ENCODE results near the gene MAP7. TPM values are rescaled to one million over a fixed set of nuclear protein-coding genes. Genes with fewer than 3 reads are reported as not detected.

The MAP7 gene
- total and polyA plus RNA-seq, 9 of the 15 experiments (the other 6 are each of a cell fraction or from before 2014, with no cell fraction given), result 0.76 to 7.7 (median 3.9) TPM

DNA sequence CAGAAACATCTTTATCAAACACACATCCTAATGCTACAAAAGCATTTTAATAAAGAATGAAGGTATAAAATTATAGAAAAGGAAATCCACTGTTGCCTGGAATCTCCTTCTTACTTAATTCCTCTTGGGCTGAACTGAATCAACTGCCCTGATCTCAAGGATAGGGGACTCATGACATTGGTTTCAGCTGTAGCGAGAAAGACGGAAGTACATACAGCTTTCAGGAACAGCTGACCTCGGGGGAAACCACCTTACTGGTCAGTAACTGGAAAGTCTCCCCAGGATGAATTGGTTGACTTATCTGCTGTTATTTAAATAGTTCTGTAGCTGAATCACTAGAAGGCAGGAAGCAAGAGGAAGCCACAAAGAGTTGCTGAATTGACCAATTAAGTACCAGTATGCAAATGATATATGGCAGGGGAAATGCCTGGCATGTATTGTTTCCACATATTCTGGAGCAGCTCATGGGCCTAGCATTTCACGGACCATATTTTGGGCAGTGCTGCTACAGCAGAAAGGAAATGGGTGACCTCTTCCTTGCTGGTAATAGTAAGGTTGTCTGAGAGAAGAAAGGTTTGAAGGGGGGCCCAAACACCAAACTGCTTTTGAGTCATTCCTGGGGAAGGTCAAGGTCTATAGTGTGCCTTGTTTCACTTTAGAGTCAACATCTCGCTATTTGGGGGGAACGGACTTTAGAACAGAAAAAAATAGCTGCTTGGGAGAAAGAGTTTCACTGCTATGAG is 43.7 kb upstream of the MAP7 start (continued):
- TF ChIP-seq MAFF (IDR thresholded peaks at IDR 0.05; ENCODE audit: low read length) (no peak), ZNF764 (CRISPR knock-in tag; IDR thresholded peaks at IDR 0.05; ENCODE audit: low read depth) (no peak), TCFL5 (CRISPR knock-in tag; conservative IDR thresholded peaks at IDR 0.05) (no peak), IRF2 (CRISPR knock-in tag; IDR thresholded peaks at IDR 0.05) (no peak), TAF9B (IDR thresholded peaks at IDR 0.05; ENCODE audit: partially characterized antibody) (no peak), HDAC1 (IDR thresholded peaks at IDR 0.05) (no peak), ZNF696 (CRISPR knock-in tag; conservative IDR thresholded peaks at IDR 0.05) (no peak), LEF1 (IDR thresholded peaks at IDR 0.05) (no peak), ZNF589 (CRISPR knock-in tag; IDR thresholded peaks at IDR 0.05; ENCODE audit: low read depth) (peak; percentile 84; the same call in 1 of the 2 replicates)
- TF ChIP-seq, protein P1, sequence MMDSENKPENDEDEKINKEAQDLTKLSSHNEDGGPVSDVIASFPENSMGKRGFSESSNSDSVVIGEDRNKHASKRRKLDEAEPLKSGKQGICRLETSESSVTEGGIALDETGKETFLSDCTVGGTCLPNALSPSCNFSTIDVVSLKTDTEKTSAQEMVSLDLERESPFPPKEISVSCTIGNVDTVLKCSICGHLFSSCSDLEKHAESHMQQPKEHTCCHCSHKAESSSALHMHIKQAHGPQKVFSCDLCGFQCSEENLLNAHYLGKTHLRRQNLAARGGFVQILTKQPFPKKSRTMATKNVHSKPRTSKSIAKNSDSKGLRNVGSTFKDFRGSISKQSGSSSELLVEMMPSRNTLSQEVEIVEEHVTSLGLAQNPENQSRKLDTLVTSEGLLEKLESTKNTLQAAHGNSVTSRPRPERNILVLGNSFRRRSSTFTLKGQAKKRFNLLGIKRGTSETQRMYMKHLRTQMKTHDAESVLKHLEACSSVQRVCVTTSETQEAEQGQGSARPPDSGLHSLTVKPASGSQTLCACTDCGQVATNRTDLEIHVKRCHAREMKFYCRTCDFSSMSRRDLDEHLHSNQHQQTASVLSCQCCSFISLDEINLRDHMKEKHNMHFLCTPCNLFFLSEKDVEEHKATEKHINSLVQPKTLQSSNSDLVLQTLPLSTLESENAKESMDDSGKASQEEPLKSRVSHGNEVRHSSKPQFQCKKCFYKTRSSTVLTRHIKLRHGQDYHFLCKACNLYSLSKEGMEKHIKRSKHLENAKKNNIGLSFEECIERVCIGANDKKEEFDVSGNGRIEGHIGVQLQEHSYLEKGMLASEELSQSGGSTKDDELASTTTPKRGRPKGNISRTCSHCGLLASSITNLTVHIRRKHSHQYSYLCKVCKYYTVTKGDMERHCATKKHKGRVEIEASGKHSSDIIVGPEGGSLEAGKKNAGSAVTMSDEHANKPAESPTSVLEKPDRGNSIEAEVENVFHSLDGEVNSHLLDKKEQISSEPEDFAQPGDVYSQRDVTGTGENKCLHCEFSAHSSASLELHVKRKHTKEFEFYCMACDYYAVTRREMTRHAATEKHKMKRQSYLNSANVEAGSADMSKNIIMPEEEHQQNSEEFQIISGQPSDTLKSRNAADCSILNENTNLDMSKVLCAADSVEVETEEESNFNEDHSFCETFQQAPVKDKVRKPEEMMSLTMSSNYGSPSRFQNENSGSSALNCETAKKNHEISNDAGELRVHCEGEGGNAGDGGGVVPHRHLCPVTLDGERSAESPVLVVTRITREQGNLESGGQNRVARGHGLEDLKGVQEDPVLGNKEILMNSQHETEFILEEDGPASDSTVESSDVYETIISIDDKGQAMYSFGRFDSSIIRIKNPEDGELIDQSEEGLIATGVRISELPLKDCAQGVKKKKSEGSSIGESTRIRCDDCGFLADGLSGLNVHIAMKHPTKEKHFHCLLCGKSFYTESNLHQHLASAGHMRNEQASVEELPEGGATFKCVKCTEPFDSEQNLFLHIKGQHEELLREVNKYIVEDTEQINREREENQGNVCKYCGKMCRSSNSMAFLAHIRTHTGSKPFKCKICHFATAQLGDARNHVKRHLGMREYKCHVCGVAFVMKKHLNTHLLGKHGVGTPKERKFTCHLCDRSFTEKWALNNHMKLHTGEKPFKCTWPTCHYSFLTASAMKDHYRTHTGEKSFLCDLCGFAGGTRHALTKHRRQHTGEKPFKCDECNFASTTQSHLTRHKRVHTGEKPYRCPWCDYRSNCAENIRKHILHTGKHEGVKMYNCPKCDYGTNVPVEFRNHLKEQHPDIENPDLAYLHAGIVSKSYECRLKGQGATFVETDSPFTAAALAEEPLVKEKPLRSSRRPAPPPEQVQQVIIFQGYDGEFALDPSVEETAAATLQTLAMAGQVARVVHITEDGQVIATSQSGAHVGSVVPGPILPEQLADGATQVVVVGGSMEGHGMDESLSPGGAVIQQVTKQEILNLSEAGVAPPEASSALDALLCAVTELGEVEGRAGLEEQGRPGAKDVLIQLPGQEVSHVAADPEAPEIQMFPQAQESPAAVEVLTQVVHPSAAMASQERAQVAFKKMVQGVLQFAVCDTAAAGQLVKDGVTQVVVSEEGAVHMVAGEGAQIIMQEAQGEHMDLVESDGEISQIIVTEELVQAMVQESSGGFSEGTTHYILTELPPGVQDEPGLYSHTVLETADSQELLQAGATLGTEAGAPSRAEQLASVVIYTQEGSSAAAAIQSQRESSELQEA (IDR thresholded peaks at IDR 0.05; ENCODE audit: low read depth), result no peak
